B cell (primary cell): ENCODE measurements around the gene SLC17A4.

Experiments used
- EZH2 ChIP-seq: IDR thresholded peaks from 2 replicates; pipeline ENCODE4 v1.6.1; 2012; ENCODE audit warnings: borderline replicate concordance, low read depth, mild to moderate bottlenecking, moderate library complexity, low read length; ENCODE audit not compliant: insufficient read depth, poor library complexity, severe bottlenecking
- TF ChIP-seq, protein P1 (sequence below): fragments of 200-600 bp; IDR thresholded peaks from one replicate; pipeline ENCODE4 v1.8.0; 2022; ENCODE audit warnings: antibody characterized with exemption, mild to moderate bottlenecking

DNA sequence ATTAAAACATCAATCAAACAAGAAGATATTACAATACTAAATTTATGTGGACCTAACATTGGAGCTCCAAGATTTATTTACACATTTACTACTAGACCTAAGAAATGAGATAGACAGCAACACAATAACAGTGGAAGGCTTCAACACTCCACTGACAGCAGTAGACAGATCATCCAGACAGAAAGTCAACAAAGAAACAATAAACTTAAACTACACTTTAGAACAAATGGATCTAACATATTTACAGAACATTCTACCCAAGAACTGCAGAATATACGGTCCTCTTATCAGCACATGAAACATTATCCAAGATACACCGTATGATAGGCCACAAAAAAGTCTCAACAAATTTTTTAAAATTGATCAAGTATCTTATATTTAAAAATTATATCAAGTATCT lies 50.3 kb downstream of the SLC17A4 start:
- TF ChIP-seq, protein P1, sequence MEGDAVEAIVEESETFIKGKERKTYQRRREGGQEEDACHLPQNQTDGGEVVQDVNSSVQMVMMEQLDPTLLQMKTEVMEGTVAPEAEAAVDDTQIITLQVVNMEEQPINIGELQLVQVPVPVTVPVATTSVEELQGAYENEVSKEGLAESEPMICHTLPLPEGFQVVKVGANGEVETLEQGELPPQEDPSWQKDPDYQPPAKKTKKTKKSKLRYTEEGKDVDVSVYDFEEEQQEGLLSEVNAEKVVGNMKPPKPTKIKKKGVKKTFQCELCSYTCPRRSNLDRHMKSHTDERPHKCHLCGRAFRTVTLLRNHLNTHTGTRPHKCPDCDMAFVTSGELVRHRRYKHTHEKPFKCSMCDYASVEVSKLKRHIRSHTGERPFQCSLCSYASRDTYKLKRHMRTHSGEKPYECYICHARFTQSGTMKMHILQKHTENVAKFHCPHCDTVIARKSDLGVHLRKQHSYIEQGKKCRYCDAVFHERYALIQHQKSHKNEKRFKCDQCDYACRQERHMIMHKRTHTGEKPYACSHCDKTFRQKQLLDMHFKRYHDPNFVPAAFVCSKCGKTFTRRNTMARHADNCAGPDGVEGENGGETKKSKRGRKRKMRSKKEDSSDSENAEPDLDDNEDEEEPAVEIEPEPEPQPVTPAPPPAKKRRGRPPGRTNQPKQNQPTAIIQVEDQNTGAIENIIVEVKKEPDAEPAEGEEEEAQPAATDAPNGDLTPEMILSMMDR: no peak
- no peak for TF ChIP-seq EZH2
